ENCODE data around the gene PTPN14.

Gene PTPN14

GRCh38 chr1:214451596-214451995, 99.8 kb downstream of the PTPN14 start:
- DNase-seq: no peak

- DNase-seq: no peak
These were observed 102.0 kb downstream of the PTPN14 start for GRCh38 chr1:214449371-214449770.

- DNase-seq: no peak
These were observed 102.9 kb downstream of the PTPN14 start for GRCh38 chr1:214448536-214448935.

- peak; percentile 91 for DNase-seq
These were observed 103.9 kb downstream of the PTPN14 start for GRCh38 chr1:214447557-214447871.

- DNase-seq: peak; percentile 96
These were observed 104.4 kb downstream of the PTPN14 start for GRCh38 chr1:214446772-214447556.

- peak; percentile 98 for DNase-seq
These were observed 105.4 kb downstream of the PTPN14 start for GRCh38 chr1:214445831-214446614.

GRCh38 chr1:214445199-214445598, 106.2 kb downstream of the PTPN14 start:
- DNase-seq: no peak

- DNase-seq: no peak
These were observed 107.0 kb downstream of the PTPN14 start for GRCh38 chr1:214444182-214444939.

- DNase-seq: peak; percentile 67
These were observed 110.3 kb downstream of the PTPN14 start for GRCh38 chr1:214441119-214441518.

GRCh38 chr1:214440219-214440965, 111.0 kb downstream of the PTPN14 start:
- DNase-seq: no peak

GRCh38 chr1:214439352-214440119, 111.9 kb downstream of the PTPN14 start:
- no peak for DNase-seq

- no peak for DNase-seq
These were observed 112.9 kb downstream of the PTPN14 start for GRCh38 chr1:214438530-214438929.

GRCh38 chr1:214438075-214438474, 113.3 kb downstream of the PTPN14 start:
- no peak for DNase-seq

- DNase-seq: no peak
These were observed 115.5 kb downstream of the PTPN14 start for GRCh38 chr1:214435867-214436266.

GRCh38 chr1:214432245-214432644, 119.2 kb downstream of the PTPN14 start:
- DNase-seq: no peak

GRCh38 chr1:214429951-214430770, 121.2 kb downstream of the PTPN14 start:
- DNase-seq: peak; percentile 70

- DNase-seq: peak; percentile 84
These were observed 123.5 kb downstream of the PTPN14 start for GRCh38 chr1:214427871-214428277.

GRCh38 chr1:214426426-214426812, 125.0 kb downstream of the PTPN14 start:
- no peak for DNase-seq

GRCh38 chr1:214425716-214426425, 125.5 kb downstream of the PTPN14 start:
- no peak for DNase-seq

- no peak for DNase-seq
These were observed 126.3 kb downstream of the PTPN14 start for GRCh38 chr1:214425101-214425500.
